Neural progenitor cell (in vitro differentiated cells): ENCODE data around the gene PCDHB8. TPM values are rescaled to one million over a fixed set of nuclear protein-coding genes. Genes with fewer than 3 reads are reported as not detected.
"Not testable (repeated sequence)": the region's sequence is repeated elsewhere in the genome, so short reads cannot be mapped to it uniquely, and the experiment has no call there.

Experiments used
- DNase-seq: peaks from one replicate; pipeline ENCODE4 v3.0.0-alpha.2; 2016; ENCODE audit warnings: low spot score
- H2AFZ ChIP-seq: fragments of 200-600 bp; sonication (generic); replicated peaks from 2 replicates; pipeline ENCODE4 v1.6.1; 2016; ENCODE audit warnings: antibody characterized with exemption
- H3F3A ChIP-seq: fragments of 200-600 bp; sonication (generic); 2 replicates; pipeline ENCODE4 v1.6.1; 2016; ENCODE audit warnings: antibody characterized with exemption, low read depth
- H3K27ac ChIP-seq: fragments of 200-600 bp; sonication (generic); 2 replicates; pipeline ENCODE4 v1.5.1; 2016; ENCODE audit warnings: mild to moderate bottlenecking
- H3K27me3 ChIP-seq: fragments of 200-600 bp; sonication (generic); 2 replicates; pipeline ENCODE4 v1.6.1; 2016; ENCODE audit warnings: mild to moderate bottlenecking, moderate library complexity
- H3K36me3 ChIP-seq: fragments of 200-600 bp; sonication (generic); 2 replicates; pipeline ENCODE4 v1.5.1; 2016
- H3K4me1 ChIP-seq: fragments of 200-600 bp; sonication (generic); 2 replicates; pipeline ENCODE4 v1.6.1; 2016; ENCODE audit warnings: mixed run types
- H3K4me2 ChIP-seq: fragments of 200-600 bp; sonication (generic); 2 replicates; pipeline ENCODE4 v1.6.1; 2016
- H3K4me3 ChIP-seq: fragments of 200-600 bp; sonication (generic); 2 replicates; pipeline ENCODE4 v1.5.1; 2016
- H3K79me2 ChIP-seq: fragments of 200-600 bp; sonication (generic); 2 replicates; pipeline ENCODE4 v1.6.1; 2016; ENCODE audit warnings: low read depth
- H3K9ac ChIP-seq: fragments of 200-600 bp; sonication (generic); 2 replicates; pipeline ENCODE4 v1.6.1; 2016
- H3K9me3 ChIP-seq: fragments of 200-600 bp; sonication (generic); 2 replicates; pipeline ENCODE4 v1.5.1; 2016; ENCODE audit warnings: low read depth
- H4K20me1 ChIP-seq: fragments of 200-600 bp; sonication (generic); 2 replicates; pipeline ENCODE4 v1.6.1; 2016; ENCODE audit warnings: low read depth
- H3K27ac Mint-ChIP-seq: 3 replicates; pipeline ENCODE4 v1.8.0; 2021; ENCODE audit warnings: mixed read lengths
- H3K27me3 Mint-ChIP-seq: 2 replicates; pipeline ENCODE4 v1.8.0; 2022; ENCODE audit warnings: low read depth, mild to moderate bottlenecking, inconsistent platforms, moderate library complexity, mixed read lengths; ENCODE audit not compliant: insufficient read depth
- H3K36me3 Mint-ChIP-seq: 3 replicates; pipeline ENCODE4 v1.8.0; 2021; ENCODE audit warnings: mixed read lengths
- H3K4me1 Mint-ChIP-seq: 3 replicates; pipeline ENCODE4 v1.8.0; 2021; ENCODE audit warnings: mixed read lengths
- H3K4me3 Mint-ChIP-seq: 3 replicates; pipeline ENCODE4 v1.8.0; 2021; ENCODE audit warnings: mild to moderate bottlenecking, moderate library complexity, mixed read lengths
- H3K9me3 Mint-ChIP-seq: 3 replicates; pipeline ENCODE4 v1.8.0; 2020; ENCODE audit warnings: mixed read lengths
- EZH2 ChIP-seq: fragments of 200-600 bp; sonication (generic); IDR thresholded peaks from 2 replicates; pipeline ENCODE4 v1.6.1; 2017; ENCODE audit warnings: antibody characterized with exemption, mild to moderate bottlenecking, moderate library complexity
- EZH2phosphoT487 ChIP-seq: fragments of 200-600 bp; sonication (generic); IDR thresholded peaks from 2 replicates; pipeline ENCODE4 v1.6.1; 2017; ENCODE audit warnings: antibody characterized with exemption
- total RNA-seq: library from RNA; depleted of rRNA; stranded (reverse); fragments of >200 nt; gene quantifications from 2 replicates; pipeline ENCODE4 v1.2.3, GENCODE V29; 2015; ENCODE audit warnings: low replicate concordance
- TF ChIP-seq, protein P1 (sequence below): fragments of 200-600 bp; sonication (generic); IDR thresholded peaks from 2 replicates; pipeline ENCODE4 v1.5.1; 2017; ENCODE audit warnings: antibody characterized with exemption, mild to moderate bottlenecking

The PCDHB8 gene
- total RNA-seq, 1 donor from 2014 or later = not detected

DNA sequence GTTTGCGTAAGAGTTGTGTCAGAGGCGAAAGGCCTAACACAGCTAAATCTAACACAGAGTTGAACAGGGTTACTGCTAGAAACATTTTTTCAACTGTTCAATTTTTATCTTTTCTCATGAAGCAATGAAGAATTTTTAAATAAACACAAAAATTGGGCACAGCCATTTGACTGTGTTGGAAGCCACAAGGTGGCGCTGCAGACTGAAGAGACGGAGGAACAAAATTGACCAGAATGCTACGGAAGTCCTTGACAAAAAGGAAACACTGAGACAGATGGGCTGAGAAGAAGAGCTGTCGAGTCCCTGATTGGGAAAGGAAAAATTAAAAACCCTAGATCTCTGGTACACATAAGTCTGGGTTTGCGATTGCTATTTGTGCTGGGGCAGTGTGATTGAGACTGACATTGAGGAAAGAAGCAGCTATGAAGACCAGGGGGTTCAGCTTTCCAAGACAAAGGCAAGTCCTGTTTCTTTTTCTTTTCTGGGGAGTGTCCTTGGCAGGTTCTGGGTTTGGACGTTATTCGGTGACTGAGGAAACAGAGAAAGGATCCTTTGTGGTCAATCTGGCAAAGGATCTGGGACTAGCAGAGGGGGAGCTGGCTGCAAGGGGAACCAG, 9.4 kb downstream of the PCDHB8 start, which contains the start of gene PCDHB9:
Gene PCDHB9 (plus strand): TSS at position 265 of the 616 bp plus-strand sequence. CDS start 158 bp downstream, at position 423.
- H3K9ac ChIP-seq = no peak within 1 kb of the TSS
- no peaks in the 10 kb centered on the region for H3K9me3 ChIP-seq
- Mint-ChIP-seq H3K4me1 (no peaks in the 10 kb centered on the region), H3K27ac (peak within 1 kb of the TSS; percentile 0), H3K27me3 (peaks cover 6% of the 10 kb centered on the region), H3K36me3 (peaks cover 18% of the 10 kb centered on the region), H3K9me3 (peaks cover 55% of the 10 kb centered on the region), H3K4me3 (no peak within 1 kb of the TSS)
- TF ChIP-seq EZH2phosphoT487 (no peak), EZH2 (no peak)
- TF ChIP-seq, protein P1, sequence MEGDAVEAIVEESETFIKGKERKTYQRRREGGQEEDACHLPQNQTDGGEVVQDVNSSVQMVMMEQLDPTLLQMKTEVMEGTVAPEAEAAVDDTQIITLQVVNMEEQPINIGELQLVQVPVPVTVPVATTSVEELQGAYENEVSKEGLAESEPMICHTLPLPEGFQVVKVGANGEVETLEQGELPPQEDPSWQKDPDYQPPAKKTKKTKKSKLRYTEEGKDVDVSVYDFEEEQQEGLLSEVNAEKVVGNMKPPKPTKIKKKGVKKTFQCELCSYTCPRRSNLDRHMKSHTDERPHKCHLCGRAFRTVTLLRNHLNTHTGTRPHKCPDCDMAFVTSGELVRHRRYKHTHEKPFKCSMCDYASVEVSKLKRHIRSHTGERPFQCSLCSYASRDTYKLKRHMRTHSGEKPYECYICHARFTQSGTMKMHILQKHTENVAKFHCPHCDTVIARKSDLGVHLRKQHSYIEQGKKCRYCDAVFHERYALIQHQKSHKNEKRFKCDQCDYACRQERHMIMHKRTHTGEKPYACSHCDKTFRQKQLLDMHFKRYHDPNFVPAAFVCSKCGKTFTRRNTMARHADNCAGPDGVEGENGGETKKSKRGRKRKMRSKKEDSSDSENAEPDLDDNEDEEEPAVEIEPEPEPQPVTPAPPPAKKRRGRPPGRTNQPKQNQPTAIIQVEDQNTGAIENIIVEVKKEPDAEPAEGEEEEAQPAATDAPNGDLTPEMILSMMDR = peak; percentile 74
- peaks cover 2% of the 10 kb centered on the region for H3F3A ChIP-seq
- no peaks in the 10 kb centered on the region for H3K27me3 ChIP-seq
- H3K27ac ChIP-seq = no peak within 1 kb of the TSS
- H3K4me2 ChIP-seq = no peak within 1 kb of the TSS
- peak; percentile 65 for DNase-seq
- peak within 1 kb of the TSS; percentile 32 for H2AFZ ChIP-seq
- no peaks in the 10 kb centered on the region for H3K79me2 ChIP-seq
- H3K36me3 ChIP-seq = peaks cover 3% of the 10 kb centered on the region
- no peaks in the 10 kb centered on the region for H4K20me1 ChIP-seq
- no peaks in the 10 kb centered on the region for H3K4me1 ChIP-seq
- H3K4me3 ChIP-seq = no peak within 1 kb of the TSS

- H3K4me3 ChIP-seq, H3F3A ChIP-seq, H3K9ac ChIP-seq, H3K4me2 ChIP-seq, H3K9me3 ChIP-seq, H3K36me3 ChIP-seq, H2AFZ ChIP-seq, H3K27ac ChIP-seq, H3K4me1 Mint-ChIP-seq, H3K4me3 Mint-ChIP-seq, H4K20me1 ChIP-seq, H3K27me3 Mint-ChIP-seq, H3K4me1 ChIP-seq, H3K27ac Mint-ChIP-seq, DNase-seq, H3K79me2 ChIP-seq, H3K27me3 ChIP-seq: not testable (repeated sequence)
- Mint-ChIP-seq H3K36me3 (peaks cover 18% of the 10 kb centered on the region), H3K9me3 (peaks cover 55% of the 10 kb centered on the region)
Measured at GRCh38 chr5:141188682-141189081, 11.1 kb downstream of the PCDHB8 start.

GRCh38 chr5:141189131-141189530, 11.5 kb downstream of the PCDHB8 start:
- not testable (repeated sequence) for H4K20me1 ChIP-seq, H3K4me1 Mint-ChIP-seq, H3K4me3 ChIP-seq, H3K4me1 ChIP-seq, H3F3A ChIP-seq, H3K79me2 ChIP-seq, H3K4me2 ChIP-seq, H3K27ac Mint-ChIP-seq, H3K4me3 Mint-ChIP-seq, H3K9me3 ChIP-seq, H2AFZ ChIP-seq, H3K27me3 ChIP-seq, H3K27me3 Mint-ChIP-seq, H3K27ac ChIP-seq, DNase-seq, H3K36me3 ChIP-seq, H3K9ac ChIP-seq
- H3K9me3 Mint-ChIP-seq = peaks cover 54% of the 10 kb centered on the region
- peaks cover 17% of the 10 kb centered on the region for H3K36me3 Mint-ChIP-seq

DNA sequence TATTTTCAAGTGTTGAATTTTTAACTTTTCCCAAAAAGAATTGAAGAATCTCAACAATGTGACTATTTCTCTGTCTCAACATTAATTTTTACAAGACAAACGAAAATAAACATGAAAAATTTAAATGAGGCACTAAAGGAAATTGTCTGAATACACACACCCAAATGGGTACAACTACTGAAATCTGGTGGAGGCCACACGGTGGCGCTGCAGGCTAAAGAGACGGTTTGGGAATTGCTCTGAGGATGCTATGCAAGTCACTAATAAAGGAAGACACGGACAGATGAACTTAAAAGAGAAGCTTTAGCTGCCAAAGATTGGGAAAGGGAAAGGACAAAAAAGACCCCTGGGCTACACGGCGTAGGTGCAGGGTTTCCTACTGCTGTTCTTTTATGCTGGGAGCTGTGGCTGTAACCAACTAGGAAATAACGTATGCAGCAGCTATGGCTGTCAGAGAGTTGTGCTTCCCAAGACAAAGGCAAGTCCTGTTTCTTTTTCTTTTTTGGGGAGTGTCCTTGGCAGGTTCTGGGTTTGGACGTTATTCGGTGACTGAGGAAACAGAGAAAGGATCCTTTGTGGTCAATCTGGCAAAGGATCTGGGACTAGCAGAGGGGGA, 14.6 kb downstream of the PCDHB8 start, which contains the start of gene PCDHB10:
Gene PCDHB10 (plus strand): TSS at position 244 of the 616 bp plus-strand sequence. CDS start 200 bp downstream, at position 444.
- H3K4me1 ChIP-seq = no peaks in the 10 kb centered on the region
- peaks cover 9% of the 10 kb centered on the region for H3K36me3 ChIP-seq
- H3K4me3 ChIP-seq = peak within 1 kb of the TSS; percentile 43
- Mint-ChIP-seq H3K27ac (no peak within 1 kb of the TSS), H3K4me1 (no peaks in the 10 kb centered on the region), H3K9me3 (peaks cover 57% of the 10 kb centered on the region), H3K4me3 (peak within 1 kb of the TSS; percentile 69), H3K27me3 (peaks cover 6% of the 10 kb centered on the region), H3K36me3 (peaks cover 17% of the 10 kb centered on the region)
- peak within 1 kb of the TSS; percentile 94 for H2AFZ ChIP-seq
- no peak within 1 kb of the TSS for H3K9ac ChIP-seq
- H3K9me3 ChIP-seq = peaks cover 22% of the 10 kb centered on the region
- DNase-seq = peak; percentile 80
- peaks cover 6% of the 10 kb centered on the region for H3F3A ChIP-seq
- peak within 1 kb of the TSS; percentile 76 for H3K4me2 ChIP-seq
- H4K20me1 ChIP-seq = no peaks in the 10 kb centered on the region
- TF ChIP-seq EZH2 (no peak), EZH2phosphoT487 (no peak)
- TF ChIP-seq, protein P1 = peak; percentile 89
- no peaks in the 10 kb centered on the region for H3K79me2 ChIP-seq
- H3K27me3 ChIP-seq = no peaks in the 10 kb centered on the region
- no peak within 1 kb of the TSS for H3K27ac ChIP-seq

GRCh38 chr5:141194332-141194731, 16.7 kb downstream of the PCDHB8 start:
- not testable (repeated sequence) for H3K27me3 ChIP-seq, H3K27ac Mint-ChIP-seq, H3K9ac ChIP-seq, H3K79me2 ChIP-seq, H3K4me1 ChIP-seq, H3K27ac ChIP-seq, DNase-seq, H3K4me2 ChIP-seq, H3K27me3 Mint-ChIP-seq, H3K4me3 Mint-ChIP-seq, H3F3A ChIP-seq, H2AFZ ChIP-seq, H3K4me3 ChIP-seq, H4K20me1 ChIP-seq, H3K4me1 Mint-ChIP-seq
- Histone ChIP-seq H3K36me3 (peaks cover 14% of the 10 kb centered on the region), H3K9me3 (peaks cover 22% of the 10 kb centered on the region)
- Mint-ChIP-seq H3K36me3 (peaks cover 13% of the 10 kb centered on the region), H3K9me3 (peaks cover 58% of the 10 kb centered on the region)
